ENCODE data around the gene SPATA32. TPM values are rescaled to one million over a fixed set of nuclear protein-coding genes. Genes with fewer than 3 reads are reported as not detected.

Gene SPATA32
- total RNA-seq, 1 donor from 2014 or later: not detected

DNA sequence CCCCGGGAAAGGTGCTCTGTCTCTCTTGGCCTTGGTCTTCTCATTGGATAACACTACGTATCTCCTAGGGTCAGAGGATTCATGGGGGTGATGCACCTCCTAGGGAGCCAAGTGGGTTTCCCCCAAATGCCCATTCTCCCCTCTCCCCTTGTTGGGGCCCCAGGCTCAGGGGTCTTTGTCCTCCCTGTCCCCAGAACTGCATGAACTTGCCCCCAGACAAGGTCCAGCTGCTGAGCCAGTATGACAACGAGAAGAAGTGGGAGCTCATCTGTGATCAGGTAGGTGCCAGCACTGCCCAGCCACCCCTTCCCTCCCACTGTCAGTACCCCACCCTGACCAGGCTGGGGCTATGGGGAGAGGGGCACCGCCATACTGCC, 31.5 kb downstream of the SPATA32 start:
- TF ChIP-seq, protein P1, sequence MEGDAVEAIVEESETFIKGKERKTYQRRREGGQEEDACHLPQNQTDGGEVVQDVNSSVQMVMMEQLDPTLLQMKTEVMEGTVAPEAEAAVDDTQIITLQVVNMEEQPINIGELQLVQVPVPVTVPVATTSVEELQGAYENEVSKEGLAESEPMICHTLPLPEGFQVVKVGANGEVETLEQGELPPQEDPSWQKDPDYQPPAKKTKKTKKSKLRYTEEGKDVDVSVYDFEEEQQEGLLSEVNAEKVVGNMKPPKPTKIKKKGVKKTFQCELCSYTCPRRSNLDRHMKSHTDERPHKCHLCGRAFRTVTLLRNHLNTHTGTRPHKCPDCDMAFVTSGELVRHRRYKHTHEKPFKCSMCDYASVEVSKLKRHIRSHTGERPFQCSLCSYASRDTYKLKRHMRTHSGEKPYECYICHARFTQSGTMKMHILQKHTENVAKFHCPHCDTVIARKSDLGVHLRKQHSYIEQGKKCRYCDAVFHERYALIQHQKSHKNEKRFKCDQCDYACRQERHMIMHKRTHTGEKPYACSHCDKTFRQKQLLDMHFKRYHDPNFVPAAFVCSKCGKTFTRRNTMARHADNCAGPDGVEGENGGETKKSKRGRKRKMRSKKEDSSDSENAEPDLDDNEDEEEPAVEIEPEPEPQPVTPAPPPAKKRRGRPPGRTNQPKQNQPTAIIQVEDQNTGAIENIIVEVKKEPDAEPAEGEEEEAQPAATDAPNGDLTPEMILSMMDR (IDR thresholded peaks at IDR 0.05): no peak
- no peak for DNase-seq
- Histone ChIP-seq H3K4me1 (peaks cover 39% of the 10 kb centered on the region), H3K27ac (peak overlapping the region; percentile 30), H3K27me3 (no peaks in the 10 kb centered on the region), H3K36me3 (peaks cover 6% of the 10 kb centered on the region), H3K9me3 (no peaks in the 10 kb centered on the region), H3K4me3 (no peak overlapping the region)
- intact Hi-C loops (cut with DNase I): no loop called here
- no peak for ATAC-seq

DNA sequence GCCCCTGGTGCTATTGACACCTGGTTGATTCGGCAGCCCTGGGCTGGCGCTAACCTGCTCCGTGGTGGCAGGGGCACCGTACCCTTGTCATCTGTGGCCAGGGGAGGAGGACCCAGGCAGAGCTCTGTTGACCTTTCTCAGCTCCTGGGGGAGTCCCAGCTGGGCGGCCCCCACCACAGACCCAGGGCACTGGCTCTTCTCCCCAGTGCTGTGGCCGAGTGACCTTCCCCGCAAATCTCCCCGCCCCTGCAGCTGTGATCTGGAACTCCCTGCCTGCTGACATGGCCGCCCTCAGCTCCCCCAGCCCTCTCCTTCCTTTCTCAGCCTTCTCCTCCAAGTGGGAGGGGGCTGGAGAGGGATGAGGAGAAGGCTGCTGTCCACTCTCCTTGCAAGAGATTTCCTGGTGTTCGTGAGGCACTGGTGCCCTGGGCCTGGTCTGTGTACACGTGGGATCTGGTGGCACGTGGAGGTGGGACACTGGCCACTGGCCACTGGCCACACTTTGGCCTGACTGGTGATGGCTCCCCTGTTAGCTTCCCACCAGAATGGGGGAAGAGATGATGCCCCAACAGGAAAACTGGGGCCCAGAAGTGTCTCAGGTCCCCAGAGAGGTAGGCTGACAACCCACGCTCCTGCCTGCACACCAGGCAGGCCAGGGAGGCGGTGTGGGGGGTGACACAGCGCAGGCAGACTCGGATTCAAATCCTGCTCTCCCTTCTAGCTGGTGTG, 32.0 kb downstream of the SPATA32 start:
- no peak for DNase-seq
- Histone ChIP-seq H3K4me1 (peaks cover 39% of the 10 kb centered on the region), H3K9me3 (no peaks in the 10 kb centered on the region), H3K27me3 (no peaks in the 10 kb centered on the region), H3K27ac (peak overlapping the region; percentile 81), H3K36me3 (peaks cover 6% of the 10 kb centered on the region), H3K4me3 (no peak overlapping the region)
- no peak for ATAC-seq
- intact Hi-C loops (cut with DNase I): no loop called here
- TF ChIP-seq, protein P1 (IDR thresholded peaks at IDR 0.05): no peak

DNA sequence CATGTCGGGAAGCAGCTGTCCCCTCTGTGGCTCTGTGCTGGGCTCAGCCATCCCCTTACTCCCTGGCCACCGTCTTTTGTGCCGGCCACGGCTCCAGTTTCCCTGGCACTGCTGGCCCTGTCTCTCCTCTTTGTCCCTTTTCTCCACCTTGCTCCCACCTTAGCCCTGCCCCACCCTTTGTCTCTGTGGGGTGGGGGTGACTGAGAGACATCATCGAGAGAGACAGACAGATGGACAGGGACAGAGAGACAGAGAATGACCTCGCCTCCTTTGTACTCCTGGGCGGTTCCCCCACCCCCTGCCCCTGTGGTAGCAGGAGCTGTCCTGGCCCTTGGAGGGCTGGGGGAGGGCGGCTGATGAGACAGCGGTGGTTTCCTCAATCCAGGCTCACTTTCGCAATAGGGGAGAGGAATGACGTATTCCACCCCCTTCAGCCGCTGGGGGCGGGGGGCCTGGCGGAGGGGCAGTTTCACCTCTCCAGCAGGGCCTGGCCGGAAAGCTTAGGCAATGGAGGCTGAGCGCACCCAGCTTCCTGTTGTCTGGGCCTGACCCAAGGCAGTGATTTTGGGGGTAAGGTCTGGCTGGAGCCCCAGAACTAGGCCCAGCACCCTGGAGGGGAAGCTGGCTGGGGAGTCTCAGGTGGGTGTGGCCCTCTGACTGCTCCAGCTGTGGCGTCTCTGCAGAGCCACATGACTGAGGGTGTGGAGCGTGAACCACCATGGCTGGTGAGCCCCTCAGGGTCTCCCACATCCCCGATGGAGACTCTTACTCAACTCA, 32.9 kb downstream of the SPATA32 start:
- ATAC-seq (peak; percentile 78), DNase-seq (peak; percentile 94)
- no peaks in the 10 kb centered on the region for H3K27me3 ChIP-seq
- peaks cover 4% of the 10 kb centered on the region for H3K36me3 ChIP-seq
- peaks cover 39% of the 10 kb centered on the region for H3K4me1 ChIP-seq
- intact Hi-C loops (cut with DNase I): no loop called here
- H3K27ac ChIP-seq: peak overlapping the region; percentile 81
- no peaks in the 10 kb centered on the region for H3K9me3 ChIP-seq
- TF ChIP-seq, protein P1 (IDR thresholded peaks at IDR 0.05): no peak
- peak overlapping the region; percentile 14 for H3K4me3 ChIP-seq

DNA sequence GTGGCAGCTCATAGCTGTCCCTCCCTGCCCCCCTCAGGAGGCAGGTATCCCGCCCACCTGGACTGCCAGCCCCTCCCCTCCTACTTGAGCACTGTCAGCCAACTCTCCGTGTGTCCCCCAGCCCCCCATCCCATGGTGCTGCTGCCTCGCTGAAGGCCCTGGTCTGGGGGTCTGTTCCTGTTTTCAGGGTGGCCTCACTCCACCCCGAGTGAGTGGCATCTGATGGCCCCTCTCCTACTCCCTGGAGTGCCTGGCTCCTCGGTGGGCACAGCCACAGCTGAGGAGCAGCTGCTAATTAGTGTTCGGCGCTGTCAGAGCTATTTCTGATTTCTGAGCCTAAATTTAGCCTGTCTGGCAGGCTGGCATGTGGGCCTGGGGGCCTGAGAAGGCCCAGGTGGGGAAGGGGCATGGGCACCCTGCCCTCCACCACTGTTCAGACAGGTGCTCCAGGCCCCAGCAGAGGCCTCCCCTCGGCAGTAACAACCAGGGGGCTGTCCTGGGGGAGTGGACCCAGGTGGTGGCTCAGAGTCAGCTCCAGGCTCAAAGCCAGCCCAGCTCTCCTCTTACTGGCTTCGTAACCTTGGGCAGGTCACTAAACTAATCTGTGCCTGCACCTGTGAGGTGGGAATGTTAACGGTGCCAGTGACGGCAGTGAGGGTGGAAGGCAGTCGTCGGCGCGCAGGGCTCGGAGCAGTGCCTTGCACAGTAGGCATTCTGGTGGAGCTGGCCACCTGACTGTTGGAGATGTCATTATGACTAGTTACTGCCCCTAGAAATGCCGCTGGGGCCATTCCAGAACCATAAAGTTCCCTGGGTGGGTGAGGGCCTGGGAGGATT, 33.8 kb downstream of the SPATA32 start:
- H3K36me3 ChIP-seq: no peaks in the 10 kb centered on the region
- TF ChIP-seq, protein P1 (IDR thresholded peaks at IDR 0.05): no peak
- peak overlapping the region; percentile 81 for H3K27ac ChIP-seq
- DNase-seq: no peak
- no peak for ATAC-seq
- H3K27me3 ChIP-seq: no peaks in the 10 kb centered on the region
- no peaks in the 10 kb centered on the region for H3K9me3 ChIP-seq
- peak overlapping the region; percentile 64 for H3K4me3 ChIP-seq
- intact Hi-C loops (cut with DNase I): no loop called here
- peaks cover 39% of the 10 kb centered on the region for H3K4me1 ChIP-seq

DNA sequence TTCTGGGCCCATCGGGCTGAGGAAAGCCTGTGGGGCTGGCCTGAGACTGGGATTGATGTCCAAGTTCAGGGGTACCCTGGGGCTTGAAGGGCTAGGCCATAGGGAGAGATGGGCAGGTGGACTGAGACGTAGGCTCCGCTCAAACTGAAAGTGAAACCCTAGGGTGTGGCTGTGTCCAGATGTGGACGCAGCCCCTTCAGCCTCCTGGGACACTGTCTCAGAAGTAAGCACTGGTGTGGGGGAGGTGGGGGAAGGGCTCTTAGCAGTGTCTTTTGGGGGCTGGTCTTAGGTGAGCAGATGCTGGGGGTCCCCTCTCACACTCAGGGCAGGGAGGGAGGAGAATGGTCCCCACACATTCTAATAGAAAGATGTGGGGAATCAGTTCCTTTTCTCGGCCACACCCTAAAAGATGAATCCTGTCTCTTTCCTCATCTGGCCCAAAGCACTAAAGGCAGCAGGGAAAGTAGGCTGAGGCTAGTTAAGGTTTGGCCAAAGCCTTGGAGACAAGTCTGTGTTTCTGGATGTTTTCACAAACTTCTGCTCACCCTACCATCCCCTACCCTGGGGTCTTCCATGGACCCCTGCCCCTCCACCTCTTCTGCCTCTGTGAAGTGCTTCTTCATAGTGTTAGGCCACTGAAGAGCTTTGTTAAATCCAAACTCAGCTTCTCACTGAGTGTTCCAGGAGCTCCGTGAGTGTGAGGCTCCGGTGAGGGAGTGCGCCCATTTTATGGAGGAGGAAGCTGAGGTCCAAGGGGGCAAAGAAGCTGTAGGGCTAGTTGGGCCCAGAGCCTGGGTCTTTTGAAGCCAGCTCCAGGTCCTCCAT, 34.6 kb downstream of the SPATA32 start:
- TF ChIP-seq, protein P1 (IDR thresholded peaks at IDR 0.05): no peak
- ATAC-seq (peak; percentile 4), DNase-seq (no peak)
- H3K36me3 ChIP-seq: no peaks in the 10 kb centered on the region
- intact Hi-C loops (cut with DNase I): no loop called here
- H3K27ac ChIP-seq: peak overlapping the region; percentile 81
- H3K27me3 ChIP-seq: no peaks in the 10 kb centered on the region
- peak overlapping the region; percentile 64 for H3K4me3 ChIP-seq
- H3K9me3 ChIP-seq: no peaks in the 10 kb centered on the region
- H3K4me1 ChIP-seq: peaks cover 42% of the 10 kb centered on the region

All from upper lobe of right lung (tissue), 1 donor.